K562 (cell line): Measurements from ENCODE around the gene PLCD1. TPM values are rescaled to one million over a fixed set of nuclear protein-coding genes. Genes with fewer than 3 reads are reported as not detected.

Source experiments
- ATAC-seq: fragments of 200-7000 bp; cut with Tn5 transposase; 3 replicates; pipeline ENCODE4 v1.9.1; 2020; ENCODE audit warnings: moderate library complexity
- BruUV-seq: library from RNA; stranded (reverse); fragments of 400-500 nt; replicated peaks from 2 replicates; lab custom pipeline; 2021; lab: Mats Ljungman, UMichigan
- CTCF ChIA-PET: fragments of 300-600 bp; formaldehyde crosslinking; extraction: SDS; loops from one replicate; lab custom pipeline; 2021; ENCODE audit warnings: low intra/inter-chr PET ratio; lab: Yijun Ruan, JAX
- POLR2A ChIA-PET: fragments of 300-600, 350-650 bp; sonication (Branson Sonifier 250); formaldehyde crosslinking; extraction: SDS; loops from one replicate; lab custom pipeline; 2021; ENCODE audit warnings: antibody characterized with exemption, inconsistent platforms; lab: Yijun Ruan, JAX
- DNase-seq, 4 experiments: peaks; one replicate each; pipeline versions ENCODE4 v3.0.0 to v3.0.0-alpha.2; 2011 to 2018; ENCODE audit warnings: low spot score in 3 of 4, mixed read lengths in 3 of 4; ENCODE audit errors: extremely low read depth in 1 of 4
- FAIRE-seq: peaks from 2 replicates; lab custom pipeline; 2011; peaks lifted over from hg19 to GRCh38; lab: Jason Lieb, UNC
- H2AFZ ChIP-seq: 2 replicates; pipeline ENCODE4 v1.6.0; 2011; ENCODE audit warnings: low read depth, low read length, control low read depth, inconsistent platforms
- H3K27ac ChIP-seq: fragments of 200-600 bp; 3 replicates; pipeline ENCODE4 v1.8.0; 2011; ENCODE audit warnings: low read depth, mild to moderate bottlenecking, control low read depth, inconsistent platforms, low read length, moderate library complexity, mixed read lengths; ENCODE audit errors: extremely low read depth
- H3K27me3 ChIP-seq, 2 experiments: fragments of 300-600 bp in 1 of 2; 2 replicates in 1 of 2; 3 replicates in 1 of 2; pipeline versions ENCODE4 v1.6.0 to v1.8.0; 2011; ENCODE audit warnings: inconsistent platforms in 2 of 2, low read length in 2 of 2, mild to moderate bottlenecking in 1 of 2, mixed read lengths in 1 of 2, moderate library complexity in 1 of 2; ENCODE audit not compliant: control insufficient read depth in 2 of 2, insufficient read depth in 2 of 2
- H3K36me3 ChIP-seq: fragments of 300-600 bp; 3 replicates; pipeline ENCODE4 v1.8.0; 2011; ENCODE audit warnings: mild to moderate bottlenecking, low read length, inconsistent platforms; ENCODE audit not compliant: control insufficient read depth, insufficient read depth
- H3K4me1 ChIP-seq, 2 experiments: fragments of 200-600 bp in 1 of 2; replicated peaks in 1 of 2; 2 replicates in 1 of 2; 3 replicates in 1 of 2; pipeline versions ENCODE4 v1.5.1 to v1.8.0; 2011; ENCODE audit warnings: inconsistent platforms in 2 of 2, low read length in 2 of 2, mild to moderate bottlenecking in 1 of 2, mixed read lengths in 1 of 2, moderate library complexity in 1 of 2; ENCODE audit not compliant: control insufficient read depth in 2 of 2, insufficient read depth in 2 of 2
- H3K4me2 ChIP-seq: 2 replicates; pipeline ENCODE4 v1.6.1; 2011; ENCODE audit warnings: low read length, control low read depth, inconsistent platforms, mixed read lengths; ENCODE audit not compliant: insufficient read depth
- H3K4me3 ChIP-seq: fragments of 200-600 bp; sonication (generic), shearing (Covaris generic); 2 replicates; pipeline ENCODE4 v1.5.1; 2016; ENCODE audit warnings: control low read depth, inconsistent platforms
- H3K79me2 ChIP-seq: fragments of 200-600 bp; 3 replicates; pipeline ENCODE4 v1.8.0; 2011; ENCODE audit warnings: low read length, inconsistent platforms; ENCODE audit not compliant: control insufficient read depth, insufficient read depth
- H3K9ac ChIP-seq, 2 experiments: 2 replicates each; pipeline versions ENCODE4 v1.6.0 to v1.6.1; 2011; ENCODE audit warnings: low read depth in 2 of 2, low read length in 2 of 2, control low read depth in 1 of 2, inconsistent platforms in 1 of 2, mild to moderate bottlenecking in 1 of 2, mixed read lengths in 1 of 2; ENCODE audit not compliant: insufficient read depth in 1 of 2
- H3K9me1 ChIP-seq: one replicate; pipeline ENCODE4 v1.6.0; 2011; ENCODE audit warnings: inconsistent platforms, mild to moderate bottlenecking, low read length, moderate library complexity; ENCODE audit not compliant: control insufficient read depth, insufficient read depth
- H3K9me3 ChIP-seq: replicated peaks from 2 replicates; pipeline ENCODE4 v1.5.1; 2011; ENCODE audit warnings: low read depth, low read length, inconsistent platforms; ENCODE audit not compliant: control insufficient read depth, insufficient read depth
- H4K20me1 ChIP-seq: replicated peaks from 2 replicates; pipeline ENCODE4 v1.6.1; 2011; ENCODE audit warnings: low read length, inconsistent platforms, mixed read lengths; ENCODE audit not compliant: control insufficient read depth, insufficient read depth
- CCAR2 ChIP-seq: fragments of 200-400 bp; formaldehyde crosslinking; IDR thresholded peaks from 2 replicates; pipeline ENCODE4 v1.6.1; 2017; ENCODE audit warnings: mild to moderate bottlenecking, low read depth, low read length
- PCBP2 ChIP-seq: fragments of 200-400 bp; formaldehyde crosslinking; IDR thresholded peaks from 2 replicates; pipeline ENCODE4 v1.6.1; 2018; ENCODE audit warnings: low read length, low read depth, mild to moderate bottlenecking, moderate library complexity; ENCODE audit not compliant: poor library complexity, severe bottlenecking
- SMAD2 ChIP-seq: fragments of 150-350 bp; IDR thresholded peaks from 2 replicates; pipeline ENCODE4 v1.6.1; 2014; ENCODE audit warnings: low read depth, mild to moderate bottlenecking, low read length
- ZFPM2 ChIP-seq: fragments of 250-450 bp; sonication (Bioruptor Pico); IDR thresholded peaks from 2 replicates; pipeline ENCODE4 v1.5.1; 2022; ENCODE audit warnings: mild to moderate bottlenecking
- ZNF583 ChIP-seq: fragments of 250-450 bp; sonication (Bioruptor Pico); IDR thresholded peaks from 2 replicates; pipeline ENCODE4 v1.4.0; 2020
- ZNF77 ChIP-seq: fragments of 250-450 bp; sonication (Bioruptor Pico); IDR thresholded peaks from 2 replicates; pipeline ENCODE4 v1.5.0; 2020
- whole genome bisulfite sequencing: fragments of 100-300 bp; shearing (Covaris generic); methylation state at CpG from one replicate; pipeline ENCODE4 v1.1.6; 2016; ENCODE audit warnings: low coverage, mixed read lengths; ENCODE audit not compliant: insufficient coverage; ENCODE audit errors: missing lambda C conversion rate; 5-methylcytosine and 5-hydroxymethylcytosine counted together
- in situ Hi-C: fragments of 300-500 bp; cut with MboI; formaldehyde crosslinking; loops from 4 replicates; pipeline ENCODE4 v1.15.0; 2018; ENCODE audit warnings: inconsistent platforms, mixed read lengths
- intact Hi-C: fragments of 100-400 bp; cut with micrococcal nuclease; formaldehyde crosslinking; loops from 2 replicates; pipeline ENCODE4 v1.14.2; 2022
- polyA plus RNA-seq, 8 experiments: library from polyadenylated mRNA; depleted of rRNA in 4 of 8; stranded (reverse) in 5 of 8; unstranded in 3 of 8; fragments of >200 nt; fragmentation: Nextera tagmentation in 2 of 8; fragmentation: Illumina TruSeq in 1 of 8; extraction: Ambion mirVana in 2 of 8; extraction: Trizol in 1 of 8; gene quantifications; 2 replicates each; pipeline versions ENCODE4 v1.2.1 to v1.2.3, GENCODE V29; 2011 to 2014; ENCODE audit warnings: inconsistent platforms in 1 of 8, missing spikeins in 1 of 8
- total RNA-seq, 7 experiments: library from RNA; depleted of rRNA in 6 of 7; stranded (reverse); fragments of >200 nt in 6 of 7; fragmentation: Illumina TruSeq in 2 of 7; extraction: Trizol in 2 of 7; gene quantifications; 2 replicates each; pipeline versions ENCODE4 v1.2.1 to v1.2.3, GENCODE V29; 2011 to 2021; ENCODE audit warnings: low replicate concordance in 1 of 7
- TF ChIP-seq, protein P1 (sequence below): fragments of 250-450 bp; sonication (Bioruptor Pico); IDR thresholded peaks from 2 replicates; pipeline ENCODE4 v1.5.0; 2021

The PLCD1 gene
- total and polyA plus RNA-seq, 9 of the 15 experiments (the other 6 are each of a cell fraction or from before 2014, with no cell fraction given) = 5.4 to 209 (median 116) TPM

DNA sequence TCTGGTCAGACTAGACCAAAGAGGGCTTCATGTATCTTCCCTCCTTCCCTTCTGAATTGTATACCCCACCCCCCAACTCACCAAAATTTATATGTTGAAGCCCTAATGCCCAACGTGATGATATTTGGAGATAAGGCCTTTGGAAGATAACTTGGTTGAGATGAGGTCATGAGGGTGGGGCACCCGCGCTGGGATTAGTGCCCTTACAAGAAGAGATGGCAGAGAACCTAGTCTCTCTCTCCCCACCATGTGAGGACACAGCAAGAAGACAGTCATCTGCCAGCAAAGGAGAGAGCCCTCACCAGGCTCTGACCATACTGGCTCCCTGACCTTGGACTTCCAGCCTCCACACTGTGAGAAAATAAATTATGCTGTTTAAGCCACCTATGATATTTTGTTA, 13.5 kb downstream of the PLCD1 start (continued):
- TF ChIP-seq SMAD2 (no peak), CCAR2 (no peak), ZFPM2 (CRISPR knock-in tag) (no peak)

GRCh38 chr3:38015485-38015884, 14.0 kb downstream of the PLCD1 start:
- FAIRE-seq = no peak
- in situ Hi-C loops = no loop called here

More at GRCh38 chr3:38015485-38015884, 14.0 kb downstream of the PLCD1 start:
- Histone ChIP-seq H3K4me3 (no peak overlapping the region), H4K20me1 (peaks cover 3% of the 10 kb centered on the region; the same call in 1 of the 2 replicates), H3K27me3 (no peaks in the 10 kb centered on the region), H3K9ac (peak overlapping the region in 1 of 2 experiments; percentile 63; a peak in 1 of 4 replicates), H3K36me3 (peaks cover 72% of the 10 kb centered on the region), H3K9me3 (no peaks in the 10 kb centered on the region), H3K9me1 (peaks cover 10% of the 10 kb centered on the region), H3K27ac (peak overlapping the region; percentile 3; the same call in 1 of the 3 replicates), H3K4me1 (peaks cover 49 to 54% of the 10 kb centered on the region in 2 experiments), H2AFZ (no peak overlapping the region), H3K79me2 (peaks cover 69% of the 10 kb centered on the region), H3K4me2 (peak overlapping the region; percentile 44)
- BruUV-seq = no TSS peak
- intact Hi-C loops = no loop called here
- ATAC-seq = no peak
- ChIA-PET CTCF (no interaction called here), POLR2A (interaction anchor here (0.8 to 1.2 kb wide), 2 partner anchors 9 to 12 kb away, joined by 3 read pairs; no protein-coding TSS in a partner anchor)
- WGBS = 60% methylated on average over 3 of the region's 3 CpGs
- TF ChIP-seq, protein P1, sequence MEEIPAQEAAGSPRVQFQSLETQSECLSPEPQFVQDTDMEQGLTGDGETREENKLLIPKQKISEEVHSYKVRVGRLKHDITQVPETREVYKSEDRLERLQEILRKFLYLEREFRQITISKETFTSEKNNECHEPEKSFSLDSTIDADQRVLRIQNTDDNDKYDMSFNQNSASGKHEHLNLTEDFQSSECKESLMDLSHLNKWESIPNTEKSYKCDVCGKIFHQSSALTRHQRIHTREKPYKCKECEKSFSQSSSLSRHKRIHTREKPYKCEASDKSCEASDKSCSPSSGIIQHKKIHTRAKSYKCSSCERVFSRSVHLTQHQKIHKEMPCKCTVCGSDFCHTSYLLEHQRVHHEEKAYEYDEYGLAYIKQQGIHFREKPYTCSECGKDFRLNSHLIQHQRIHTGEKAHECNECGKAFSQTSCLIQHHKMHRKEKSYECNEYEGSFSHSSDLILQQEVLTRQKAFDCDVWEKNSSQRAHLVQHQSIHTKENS = no peak
- TF ChIP-seq PCBP2 (no peak), ZNF77 (no peak), ZNF583 (CRISPR knock-in tag) (no peak)
- DNase-seq = no peak
